Retinal pigment epithelial cell (primary cell): Measurements from ENCODE around the gene DNAL1.

Experiments used
- DNase-seq: peaks from one replicate; pipeline ENCODE4 v3.0.0-alpha.2; 2010; ENCODE audit warnings: low read depth
- H3K4me3 ChIP-seq: 2 replicates; pipeline ENCODE4 v1.5.1; 2011; ENCODE audit warnings: mild to moderate bottlenecking, low read length, control low read depth, moderate library complexity
- TF ChIP-seq, protein P1 (sequence below): conservative IDR thresholded peaks from 2 replicates; pipeline ENCODE4 v1.5.1; 2011; ENCODE audit warnings: low read depth, low read length, control low read depth, inconsistent platforms

The DNAL1 gene, protein sequence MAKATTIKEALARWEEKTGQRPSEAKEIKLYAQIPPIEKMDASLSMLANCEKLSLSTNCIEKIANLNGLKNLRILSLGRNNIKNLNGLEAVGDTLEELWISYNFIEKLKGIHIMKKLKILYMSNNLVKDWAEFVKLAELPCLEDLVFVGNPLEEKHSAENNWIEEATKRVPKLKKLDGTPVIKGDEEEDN

DNA sequence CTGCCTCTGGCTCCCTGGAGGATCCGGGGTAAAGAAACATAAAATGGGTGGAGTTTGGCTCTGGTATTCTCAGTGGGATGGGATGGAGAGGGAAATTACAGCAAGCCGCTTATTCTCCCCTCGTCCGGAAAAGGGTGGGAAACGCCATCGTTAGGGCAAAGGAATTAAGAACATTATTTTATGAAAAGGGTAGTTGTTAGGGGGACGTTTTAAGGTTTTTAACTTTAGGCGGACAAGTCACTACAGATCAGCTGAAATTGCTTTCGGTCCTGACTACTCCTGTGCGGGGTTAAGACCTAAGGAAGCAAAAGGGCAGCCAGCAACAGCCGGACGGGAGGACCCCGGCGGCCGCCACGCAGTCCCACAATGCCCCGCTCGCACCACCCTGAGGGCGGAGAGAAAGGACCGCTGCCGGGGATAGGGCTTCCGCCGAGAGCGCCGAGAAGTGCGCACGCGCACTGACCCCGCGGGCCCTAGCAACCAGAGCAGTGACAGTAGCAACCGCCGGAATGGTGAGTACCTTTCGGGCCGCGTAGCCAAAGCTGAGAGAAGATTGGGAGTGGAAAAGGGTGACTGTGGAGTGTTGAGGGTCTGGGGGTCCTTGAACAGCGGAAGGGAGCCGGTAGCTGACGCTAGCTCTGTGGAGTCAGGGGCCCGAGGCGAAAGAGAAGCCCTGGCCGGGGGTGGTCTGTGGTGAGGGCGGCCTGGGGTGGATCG lies at the start of gene DNAL1:
DNAL1 (plus strand) TSS at position 456 of the 717 bp plus-strand sequence; CDS start at position 510, 54 bp downstream.
- peak; percentile 56 for DNase-seq
- H3K4me3 ChIP-seq = peak within 1 kb of the TSS; percentile 98
- TF ChIP-seq, protein P1, sequence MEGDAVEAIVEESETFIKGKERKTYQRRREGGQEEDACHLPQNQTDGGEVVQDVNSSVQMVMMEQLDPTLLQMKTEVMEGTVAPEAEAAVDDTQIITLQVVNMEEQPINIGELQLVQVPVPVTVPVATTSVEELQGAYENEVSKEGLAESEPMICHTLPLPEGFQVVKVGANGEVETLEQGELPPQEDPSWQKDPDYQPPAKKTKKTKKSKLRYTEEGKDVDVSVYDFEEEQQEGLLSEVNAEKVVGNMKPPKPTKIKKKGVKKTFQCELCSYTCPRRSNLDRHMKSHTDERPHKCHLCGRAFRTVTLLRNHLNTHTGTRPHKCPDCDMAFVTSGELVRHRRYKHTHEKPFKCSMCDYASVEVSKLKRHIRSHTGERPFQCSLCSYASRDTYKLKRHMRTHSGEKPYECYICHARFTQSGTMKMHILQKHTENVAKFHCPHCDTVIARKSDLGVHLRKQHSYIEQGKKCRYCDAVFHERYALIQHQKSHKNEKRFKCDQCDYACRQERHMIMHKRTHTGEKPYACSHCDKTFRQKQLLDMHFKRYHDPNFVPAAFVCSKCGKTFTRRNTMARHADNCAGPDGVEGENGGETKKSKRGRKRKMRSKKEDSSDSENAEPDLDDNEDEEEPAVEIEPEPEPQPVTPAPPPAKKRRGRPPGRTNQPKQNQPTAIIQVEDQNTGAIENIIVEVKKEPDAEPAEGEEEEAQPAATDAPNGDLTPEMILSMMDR = no peak

DNA sequence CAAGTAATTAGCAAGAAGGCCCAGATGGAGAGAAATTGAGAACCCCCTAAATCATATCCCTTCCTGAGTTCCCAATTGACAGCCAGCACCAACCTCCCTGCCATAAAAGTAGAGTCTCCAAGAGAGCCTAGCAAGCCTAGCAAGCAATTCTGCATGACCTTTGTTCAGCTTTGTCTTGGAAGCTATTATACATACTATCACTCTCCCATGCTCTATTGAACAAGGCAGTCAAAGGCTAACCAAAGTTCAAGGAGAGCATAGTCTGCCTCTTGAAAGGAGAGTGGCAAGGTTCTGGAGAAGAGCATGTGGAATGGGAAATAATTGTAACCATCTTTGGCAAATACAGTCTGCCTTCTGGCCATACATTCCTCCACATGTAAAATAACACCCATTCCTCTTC lies 45.3 kb upstream of the DNAL1 start:
- TF ChIP-seq, protein P1 = no peak
- no peak overlapping the region for H3K4me3 ChIP-seq
- DNase-seq = no peak

GRCh38 chr14:73602994-73603393 lies 41.8 kb upstream of the DNAL1 start:
- no peak for DNase-seq
- no peak overlapping the region for H3K4me3 ChIP-seq
- TF ChIP-seq, protein P1 = no peak

- no peak overlapping the region for H3K4me3 ChIP-seq
- DNase-seq = no peak
- TF ChIP-seq, protein P1 = no peak
These were observed 38.5 kb upstream of the DNAL1 start for GRCh38 chr14:73606271-73606670.

- no peak overlapping the region for H3K4me3 ChIP-seq
- TF ChIP-seq, protein P1 = no peak
- DNase-seq = no peak
These were observed 37.5 kb upstream of the DNAL1 start for GRCh38 chr14:73607241-73607640.

DNA sequence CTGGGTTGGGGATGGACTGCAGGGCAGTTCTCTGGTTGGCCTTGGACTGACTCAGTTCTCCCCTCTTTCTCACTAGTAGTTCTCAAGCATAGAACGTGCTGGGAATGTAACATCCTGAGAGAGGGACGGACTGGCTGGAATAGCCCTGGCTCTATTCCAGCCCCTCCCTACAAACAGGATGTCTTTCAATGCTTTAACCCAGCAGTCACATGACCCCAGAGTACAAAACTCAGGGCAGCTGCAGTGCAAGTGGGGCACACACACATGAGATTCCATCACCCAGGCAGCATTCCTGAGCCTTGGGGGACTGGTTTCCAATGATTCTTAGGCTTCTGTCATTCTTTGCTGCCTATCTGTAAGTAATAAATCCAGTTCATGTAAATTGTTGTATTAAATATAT lies 34.1 kb upstream of the DNAL1 start:
- H3K4me3 ChIP-seq = no peak overlapping the region
- TF ChIP-seq, protein P1 = no peak
- DNase-seq = peak; percentile 63
